Adipocyte (in vitro differentiated cells): ENCODE results near the gene SH3BP5L.
A peak's percentile ranks its signal among the peaks of the same experiment; 100 is the strongest.
"Not testable (repeated sequence)": the region's sequence is repeated elsewhere in the genome, so short reads cannot be mapped to it uniquely, and the experiment has no call there.

Experiments
- DNase-seq: peaks from one replicate; pipeline ENCODE4 v3.0.0-alpha.2; 2015; ENCODE audit warnings: low read depth
- H3K27me3 ChIP-seq: replicated peaks from 2 replicates; pipeline ENCODE4 v1.7.0; 2013; ENCODE audit warnings: mild to moderate bottlenecking, low read length, moderate library complexity; ENCODE audit not compliant: control insufficient read depth, insufficient read depth
- H3K36me3 ChIP-seq: 2 replicates; pipeline ENCODE4 v1.7.0; 2013; ENCODE audit warnings: low read length, mild to moderate bottlenecking, moderate library complexity; ENCODE audit not compliant: control insufficient read depth, insufficient read depth, severe bottlenecking
- H3K4me1 ChIP-seq: 2 replicates; pipeline ENCODE4 v1.7.0; 2013; ENCODE audit warnings: mild to moderate bottlenecking, low read length, moderate library complexity; ENCODE audit not compliant: control insufficient read depth, insufficient read depth
- H3K4me3 ChIP-seq: 2 replicates; pipeline ENCODE4 v1.7.0; 2013; ENCODE audit warnings: mild to moderate bottlenecking, low read length, moderate library complexity
- H3K9ac ChIP-seq: 2 replicates; pipeline ENCODE4 v1.7.0; 2013; ENCODE audit warnings: mild to moderate bottlenecking, low read length, moderate library complexity
- H3K9me3 ChIP-seq: 2 replicates; pipeline ENCODE4 v1.7.0; 2013; ENCODE audit warnings: mild to moderate bottlenecking, low read length, moderate library complexity; ENCODE audit not compliant: control insufficient read depth

SH3BP5L gene

GRCh38 chr1:248839168-248839555 lies 13.4 kb upstream of the SH3BP5L start:
- DNase-seq = no peak
- Histone ChIP-seq H3K4me1 (peaks cover 49% of the 10 kb centered on the region), H3K9me3 (no peaks in the 10 kb centered on the region), H3K27me3 (no peaks in the 10 kb centered on the region), H3K36me3 (no peaks in the 10 kb centered on the region), H3K4me3 (peak overlapping the region; percentile 85), H3K9ac (peak overlapping the region; percentile 95)

- no peaks in the 10 kb centered on the region for H3K9me3 ChIP-seq
- peak overlapping the region; percentile 95 for H3K9ac ChIP-seq
- no peaks in the 10 kb centered on the region for H3K36me3 ChIP-seq
- DNase-seq = peak; percentile 94
- peaks cover 46% of the 10 kb centered on the region for H3K4me1 ChIP-seq
- peak overlapping the region; percentile 85 for H3K4me3 ChIP-seq
- no peaks in the 10 kb centered on the region for H3K27me3 ChIP-seq
Measured at GRCh38 chr1:248838357-248839167, 12.8 kb upstream of the SH3BP5L start.

GRCh38 chr1:248837781-248838356 lies 12.2 kb upstream of the SH3BP5L start, which contains the start of gene ZNF672:
ZNF672 (plus strand) TSS chr1:248838224; CDS start chr1:248847275, 9,051 bp downstream.
- no peaks in the 10 kb centered on the region for H3K9me3 ChIP-seq
- H3K36me3 ChIP-seq = no peaks in the 10 kb centered on the region
- H3K27me3 ChIP-seq = no peaks in the 10 kb centered on the region
- peaks cover 42% of the 10 kb centered on the region for H3K4me1 ChIP-seq
- H3K4me3 ChIP-seq = peak within 1 kb of the TSS; percentile 85
- peak; percentile 100 for DNase-seq
- peak within 1 kb of the TSS; percentile 95 for H3K9ac ChIP-seq

GRCh38 chr1:248837045-248837780 lies 11.5 kb upstream of the SH3BP5L start:
- Histone ChIP-seq H3K4me1 (peaks cover 35% of the 10 kb centered on the region), H3K4me3 (peak overlapping the region; percentile 85), H3K27me3 (no peaks in the 10 kb centered on the region), H3K9ac (peak overlapping the region; percentile 95), H3K9me3 (no peaks in the 10 kb centered on the region), H3K36me3 (no peaks in the 10 kb centered on the region)
- DNase-seq = peak; percentile 10

GRCh38 chr1:248834343-248834940 lies 8.7 kb upstream of the SH3BP5L start:
- no peak overlapping the region for H3K9ac ChIP-seq
- no peak overlapping the region for H3K4me3 ChIP-seq
- no peaks in the 10 kb centered on the region for H3K36me3 ChIP-seq
- H3K27me3 ChIP-seq = no peaks in the 10 kb centered on the region
- no peak for DNase-seq
- peaks cover 11% of the 10 kb centered on the region for H3K4me1 ChIP-seq
- H3K9me3 ChIP-seq = no peaks in the 10 kb centered on the region

GRCh38 chr1:248831842-248832241 lies 6.1 kb upstream of the SH3BP5L start:
- H3K9ac ChIP-seq = no peak overlapping the region
- peaks cover 10% of the 10 kb centered on the region for H3K4me1 ChIP-seq
- no peak overlapping the region for H3K4me3 ChIP-seq
- no peaks in the 10 kb centered on the region for H3K27me3 ChIP-seq
- H3K9me3 ChIP-seq = no peaks in the 10 kb centered on the region
- no peaks in the 10 kb centered on the region for H3K36me3 ChIP-seq
- DNase-seq = no peak

GRCh38 chr1:248830718-248831017 lies 5.0 kb upstream of the SH3BP5L start:
- DNase-seq, H3K9me3 ChIP-seq, H3K36me3 ChIP-seq, H3K4me3 ChIP-seq, H3K27me3 ChIP-seq, H3K9ac ChIP-seq: not testable (repeated sequence)
- H3K4me1 ChIP-seq = peaks cover 14% of the 10 kb centered on the region

GRCh38 chr1:248828845-248829244 lies 3.1 kb upstream of the SH3BP5L start:
- Histone ChIP-seq H3K4me3 (no peak overlapping the region), H3K36me3 (peaks cover 5% of the 10 kb centered on the region), H3K9ac (no peak overlapping the region), H3K9me3 (no peaks in the 10 kb centered on the region), H3K27me3 (no peaks in the 10 kb centered on the region), H3K4me1 (peaks cover 28% of the 10 kb centered on the region)
- peak; percentile 79 for DNase-seq

- Histone ChIP-seq H3K27me3 (no peaks in the 10 kb centered on the region), H3K4me3 (peak overlapping the region; percentile 96), H3K9me3 (no peaks in the 10 kb centered on the region), H3K4me1 (peaks cover 60% of the 10 kb centered on the region), H3K9ac (peak overlapping the region; percentile 97), H3K36me3 (peaks cover 12% of the 10 kb centered on the region)
- DNase-seq = no peak
Measured at GRCh38 chr1:248825573-248825908, 174 bp downstream of the SH3BP5L start.

GRCh38 chr1:248825136-248825535 lies 579 bp downstream of the SH3BP5L start:
- Histone ChIP-seq H3K4me1 (peaks cover 64% of the 10 kb centered on the region), H3K9ac (peak overlapping the region; percentile 97), H3K9me3 (no peaks in the 10 kb centered on the region), H3K27me3 (no peaks in the 10 kb centered on the region), H3K36me3 (peaks cover 16% of the 10 kb centered on the region), H3K4me3 (peak overlapping the region; percentile 96)
- no peak for DNase-seq

- no peaks in the 10 kb centered on the region for H3K9me3 ChIP-seq
- no peaks in the 10 kb centered on the region for H3K27me3 ChIP-seq
- no peak for DNase-seq
- H3K36me3 ChIP-seq = peaks cover 20% of the 10 kb centered on the region
- peak overlapping the region; percentile 96 for H3K4me3 ChIP-seq
- peak overlapping the region; percentile 97 for H3K9ac ChIP-seq
- H3K4me1 ChIP-seq = peaks cover 67% of the 10 kb centered on the region
Measured at GRCh38 chr1:248824701-248825100, 1.0 kb downstream of the SH3BP5L start.
